ENCODE measurements around the gene RPL22. TPM values are rescaled to one million over a fixed set of nuclear protein-coding genes. Genes with fewer than 3 reads are reported as not detected.

RPL22 gene
- total RNA-seq, 1 donor from 2014 or later, result 283 TPM

GRCh38 chr1:6245869-6246496 is 46.6 kb upstream of the RPL22 start:
- H3K27ac Mint-ChIP-seq (ENCODE audit: unreplicated experiment), result peak overlapping the region; percentile 34
- Histone ChIP-seq H3K27ac (ENCODE audit: low read depth, low read length) (no peak overlapping the region), H3K27me3 (ENCODE audit: insufficient read depth, low read length) (peaks cover 35% of the 10 kb centered on the region)

DNA sequence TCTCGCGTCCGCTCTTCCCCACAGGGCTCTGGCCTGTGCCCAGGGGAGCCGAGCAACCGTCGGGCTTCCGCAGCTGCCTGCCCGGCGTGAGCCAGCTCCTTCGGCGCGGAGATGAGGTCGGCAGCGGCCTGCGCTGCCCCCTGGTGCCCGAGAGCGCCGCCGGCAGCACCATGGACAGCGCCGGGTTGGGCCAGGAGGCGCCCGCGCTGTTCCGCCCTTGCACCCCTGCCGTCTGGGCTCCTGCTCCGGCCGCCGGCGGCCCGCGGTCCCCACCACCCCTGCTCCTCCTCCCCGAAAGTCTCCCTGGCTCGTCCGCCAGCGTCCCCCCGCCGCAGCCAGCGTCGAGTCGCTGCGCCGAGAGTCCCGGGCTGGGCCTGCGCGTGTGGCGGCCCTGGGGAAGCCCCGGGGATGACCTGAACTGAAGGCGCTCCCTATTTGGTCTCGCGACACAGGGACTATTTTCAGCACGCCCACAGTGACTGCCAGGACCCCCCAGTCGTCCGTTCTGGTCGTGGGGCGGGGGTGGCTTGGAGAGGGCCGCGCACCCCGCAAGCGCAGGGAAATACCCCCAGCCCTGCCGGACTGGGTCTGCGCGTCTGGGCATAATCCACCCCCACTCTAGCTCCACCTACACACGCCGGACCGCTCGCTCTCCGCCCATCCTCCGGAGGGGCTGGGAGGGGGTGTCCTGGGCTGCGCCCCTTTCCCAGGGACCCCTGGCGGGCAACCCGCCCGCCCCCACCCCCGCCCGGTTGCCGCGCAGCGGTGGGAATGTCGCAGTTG is 45.9 kb upstream of the RPL22 start:
- Histone ChIP-seq H4K20me1 (ENCODE audit: insufficient read depth, low read length) (peaks cover 18% of the 10 kb centered on the region), H3K27me3 (ENCODE audit: insufficient read depth, low read length) (peaks cover 37% of the 10 kb centered on the region), H3K4me2 (ENCODE audit: low read length) (peak overlapping the region; percentile 80), H3K27ac (ENCODE audit: low read depth, low read length) (no peak overlapping the region), H3K79me2 (ENCODE audit: insufficient read depth, low read length) (no peaks in the 10 kb centered on the region), H3K4me1 (ENCODE audit: insufficient read depth, low read length) (peaks cover 4% of the 10 kb centered on the region), H3K9me3 (ENCODE audit: insufficient read depth, low read depth, low read length) (no peaks in the 10 kb centered on the region), H3K9ac (ENCODE audit: low read length) (no peak overlapping the region), H2AFZ (ENCODE audit: low read depth, low read length) (no peak overlapping the region), H3K4me3 (ENCODE audit: insufficient read depth, low read depth, low read length) (no peak overlapping the region), H3K36me3 (ENCODE audit: insufficient read depth, low read length) (no peaks in the 10 kb centered on the region)
- Mint-ChIP-seq H3K27ac (ENCODE audit: unreplicated experiment) (no peak overlapping the region), H3K9me3 (ENCODE audit: unreplicated experiment) (no peaks in the 10 kb centered on the region), H3K4me3 (ENCODE audit: unreplicated experiment) (no peak overlapping the region), H3K27me3 (ENCODE audit: low read depth, unreplicated experiment) (peaks cover 52% of the 10 kb centered on the region), H3K4me1 (ENCODE audit: low read depth, unreplicated experiment) (no peaks in the 10 kb centered on the region), H3K36me3 (ENCODE audit: low read depth, unreplicated experiment) (no peaks in the 10 kb centered on the region)
- FAIRE-seq (no peak), DNase-seq (ENCODE audit: low read depth) (peak; percentile 51)
- peak; percentile 34 for TF ChIP-seq CTCF (IDR thresholded peaks at IDR 0.05; ENCODE audit: insufficient read depth, low read depth, low read length)
- TF ChIP-seq EZH2 (IDR thresholded peaks at IDR 0.05; ENCODE audit: insufficient read depth, low read length), result no peak

More at GRCh38 chr1:6245869-6246496, 46.6 kb upstream of the RPL22 start:
- H3K79me2 ChIP-seq (ENCODE audit: insufficient read depth, low read length), result no peaks in the 10 kb centered on the region
- Mint-ChIP-seq H3K36me3 (ENCODE audit: low read depth, unreplicated experiment) (no peaks in the 10 kb centered on the region), H3K27me3 (ENCODE audit: low read depth, unreplicated experiment) (peaks cover 54% of the 10 kb centered on the region), H3K4me1 (ENCODE audit: low read depth, unreplicated experiment) (no peaks in the 10 kb centered on the region), H3K4me3 (ENCODE audit: unreplicated experiment) (no peak overlapping the region), H3K9me3 (ENCODE audit: unreplicated experiment) (no peaks in the 10 kb centered on the region)
- TF ChIP-seq CTCF (IDR thresholded peaks at IDR 0.05; ENCODE audit: insufficient read depth, low read depth, low read length) (no peak), EZH2 (IDR thresholded peaks at IDR 0.05; ENCODE audit: insufficient read depth, low read length) (no peak)
- peak overlapping the region; percentile 80 for H3K4me2 ChIP-seq (ENCODE audit: low read length)
- no peak for FAIRE-seq
- no peaks in the 10 kb centered on the region for H3K36me3 ChIP-seq (ENCODE audit: insufficient read depth, low read length)
- no peak overlapping the region for H3K9ac ChIP-seq (ENCODE audit: low read length)
- no peak for DNase-seq (ENCODE audit: low read depth)
- H2AFZ ChIP-seq (ENCODE audit: low read depth, low read length), result no peak overlapping the region
- H4K20me1 ChIP-seq (ENCODE audit: insufficient read depth, low read length), result peaks cover 18% of the 10 kb centered on the region
- H3K4me3 ChIP-seq (ENCODE audit: insufficient read depth, low read depth, low read length), result no peak overlapping the region
- no peaks in the 10 kb centered on the region for H3K9me3 ChIP-seq (ENCODE audit: insufficient read depth, low read depth, low read length)
- peaks cover 4% of the 10 kb centered on the region for H3K4me1 ChIP-seq (ENCODE audit: insufficient read depth, low read length)
